Measurements from ENCODE around the gene ARTN.
A peak's percentile ranks its signal among the peaks of the same experiment; 100 is the strongest.

The ARTN gene

DNA sequence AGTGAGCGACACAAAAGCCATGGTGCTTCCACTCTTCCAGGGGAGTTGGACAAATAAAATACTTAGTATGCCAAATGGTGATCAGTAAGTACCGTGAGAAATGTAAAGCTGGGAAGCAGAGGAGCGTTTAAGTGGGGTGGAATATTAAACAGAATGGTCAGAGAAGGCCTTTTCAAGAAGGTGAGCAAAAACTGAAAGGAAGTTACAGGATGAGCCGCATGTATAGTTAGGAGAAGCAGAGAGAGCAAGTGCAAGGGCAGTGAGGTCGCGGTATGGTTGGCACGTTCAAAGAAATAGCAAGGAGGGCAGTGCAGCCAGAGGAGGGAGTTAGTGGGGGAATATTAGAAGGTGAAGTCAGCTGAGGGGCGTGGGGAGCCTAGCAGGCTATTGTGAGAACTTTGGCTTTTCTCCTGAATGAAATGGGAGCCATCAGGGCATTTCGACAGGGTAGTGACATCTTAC is 40.4 kb downstream of the ARTN start:
- DNase-seq: no peak

DNA sequence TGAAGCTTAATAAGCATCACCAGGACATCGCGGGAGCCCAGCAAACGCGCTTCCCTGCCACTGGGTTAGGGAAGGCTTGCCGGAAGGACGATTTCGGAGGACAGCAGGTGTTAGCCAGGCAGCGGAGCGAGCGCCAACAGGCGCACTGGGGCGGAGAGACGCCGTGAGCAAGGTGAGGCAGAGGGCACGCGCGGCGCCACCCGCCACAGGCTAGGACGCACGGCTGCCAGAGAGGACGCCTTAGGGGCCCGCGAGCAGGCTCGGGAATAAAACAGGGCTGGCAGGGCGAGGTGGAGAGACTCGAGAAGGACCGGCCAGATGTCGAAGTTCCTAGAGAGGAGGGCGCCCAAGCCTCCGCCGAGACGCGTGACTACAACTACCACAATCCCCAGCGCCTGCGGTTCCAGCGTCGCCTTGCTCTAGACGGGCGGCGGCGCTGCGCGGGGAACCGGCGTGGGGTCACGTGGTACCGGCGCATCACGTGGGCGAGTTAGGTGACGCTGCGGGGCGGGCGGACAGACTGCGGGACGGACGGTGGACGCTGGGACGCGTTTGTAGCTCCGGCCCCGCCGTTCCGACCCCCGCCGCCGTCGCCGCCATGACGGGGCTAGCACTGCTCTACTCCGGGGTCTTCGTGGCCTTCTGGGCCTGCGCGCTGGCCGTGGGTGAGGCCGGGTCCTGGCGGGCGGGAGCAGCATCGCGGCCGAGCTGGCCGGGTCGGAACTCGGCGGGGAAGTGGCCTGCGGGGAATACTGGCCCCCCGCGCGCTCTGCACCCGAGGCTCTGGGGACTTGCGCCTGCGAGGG is 41.0 kb downstream of the ARTN start, which contains the start of gene ATP6V0B:
Gene ATP6V0B (plus strand): TSS at position 518 of the 806 bp plus-strand sequence. CDS start 81 bp downstream, at position 599.
- peak; percentile 88 for DNase-seq

DNA sequence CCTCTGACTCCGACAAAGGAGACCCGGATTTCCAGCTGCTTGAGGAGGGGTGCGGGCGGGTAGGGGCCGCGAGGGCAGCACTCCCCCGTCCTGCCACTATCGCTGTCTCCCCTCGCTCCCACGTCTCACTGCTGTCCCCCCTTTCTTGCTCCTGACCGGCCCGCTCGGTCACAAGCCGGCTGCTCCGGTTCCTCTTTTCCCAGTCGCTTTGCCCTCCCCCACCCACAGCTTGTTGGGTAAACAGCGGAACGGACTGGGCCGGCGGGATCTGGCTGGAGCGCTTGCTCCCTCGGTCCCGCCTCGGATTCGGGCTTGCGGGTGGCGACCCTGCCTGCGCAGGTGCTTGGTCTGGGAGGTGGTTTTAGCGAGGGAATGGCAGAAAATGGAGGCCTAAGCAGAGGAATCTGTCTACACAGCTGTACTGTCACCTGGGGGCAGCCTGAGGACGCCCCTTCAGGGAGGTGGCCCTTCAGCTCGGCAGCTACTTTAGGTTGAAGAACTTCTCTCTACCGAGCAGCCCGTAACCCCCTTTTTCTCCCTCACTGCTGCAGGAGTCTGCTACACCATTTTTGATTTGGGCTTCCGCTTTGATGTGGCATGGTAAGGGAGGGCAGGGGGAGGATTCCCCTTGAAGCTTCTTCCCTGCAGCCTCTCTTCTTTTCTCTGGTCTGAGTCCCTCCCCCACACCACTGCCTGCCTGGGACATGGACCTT is 41.8 kb downstream of the ARTN start:
- DNase-seq: no peak

DNA sequence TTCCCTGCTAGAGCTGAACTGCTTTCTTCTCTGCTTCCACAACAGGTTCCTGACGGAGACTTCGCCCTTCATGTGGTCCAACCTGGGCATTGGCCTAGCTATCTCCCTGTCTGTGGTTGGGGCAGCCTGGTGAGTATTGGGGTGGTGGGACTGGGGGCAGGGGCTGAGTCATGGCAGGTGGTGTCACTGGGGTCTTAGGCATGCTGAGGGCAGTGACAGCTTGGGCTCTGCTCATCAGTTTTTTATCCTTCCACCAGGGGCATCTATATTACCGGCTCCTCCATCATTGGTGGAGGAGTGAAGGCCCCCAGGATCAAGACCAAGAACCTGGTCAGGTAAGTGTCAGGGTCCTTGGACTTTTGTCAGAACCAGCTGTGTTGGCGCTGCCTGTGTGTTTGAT is 42.4 kb downstream of the ARTN start:
- DNase-seq: no peak

DNA sequence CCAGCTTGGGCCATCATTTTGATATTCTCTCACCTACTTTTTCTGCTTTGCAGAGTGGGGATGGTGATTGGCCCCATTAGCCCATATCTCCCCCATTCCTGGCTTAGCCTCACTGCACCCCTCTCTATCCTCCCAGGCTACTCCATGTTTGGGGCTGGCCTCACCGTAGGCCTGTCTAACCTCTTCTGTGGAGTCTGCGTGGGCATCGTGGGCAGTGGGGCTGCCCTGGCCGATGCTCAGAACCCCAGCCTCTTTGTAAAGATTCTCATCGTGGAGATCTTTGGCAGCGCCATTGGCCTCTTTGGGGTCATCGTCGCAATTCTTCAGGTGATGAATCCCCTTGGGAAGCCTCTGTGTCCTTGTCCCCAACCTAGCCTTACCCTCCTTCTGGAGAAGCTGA is 43.3 kb downstream of the ARTN start:
- no peak for DNase-seq

DNA sequence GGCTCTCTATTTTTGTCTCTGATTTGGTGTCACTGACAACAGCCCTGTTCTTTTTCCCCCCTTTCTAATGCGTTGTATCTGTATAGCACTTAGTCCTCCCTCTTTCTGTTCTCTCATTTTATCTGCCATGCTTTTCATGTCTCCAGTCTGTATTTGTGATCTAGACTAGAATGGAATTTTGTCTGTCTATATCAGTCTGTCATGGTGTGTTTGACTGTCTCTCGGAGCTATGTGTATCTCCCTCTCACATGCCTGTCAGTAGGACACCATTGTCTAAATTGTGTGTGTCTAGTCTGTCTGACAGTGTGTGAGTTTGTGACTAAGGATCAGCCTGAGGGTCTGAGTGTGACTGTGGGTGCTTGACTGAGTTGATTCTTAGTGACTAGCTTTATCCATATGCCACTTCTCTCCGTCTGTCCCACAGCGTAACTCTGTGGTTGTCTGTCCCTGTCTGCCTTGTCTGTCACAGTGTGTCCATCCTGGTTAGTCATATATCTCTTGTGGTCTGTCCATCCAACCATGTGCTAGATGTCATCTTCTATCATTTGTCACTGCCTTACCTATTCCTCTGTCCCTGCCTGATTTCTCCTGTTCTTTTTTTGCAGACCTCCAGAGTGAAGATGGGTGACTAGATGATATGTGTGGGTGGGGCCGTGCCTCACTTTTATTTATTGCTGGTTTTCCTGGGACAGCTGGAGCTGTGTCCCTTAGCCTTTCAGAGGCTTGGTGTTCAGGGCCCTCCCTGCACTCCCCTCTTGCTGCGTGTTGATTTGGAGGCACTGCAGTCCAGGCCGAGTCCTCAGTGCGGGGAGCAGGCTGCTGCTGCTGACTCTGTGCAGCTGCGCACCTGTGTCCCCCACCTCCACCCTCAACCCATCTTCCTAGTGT is 44.0 kb downstream of the ARTN start:
- DNase-seq: no peak

DNA sequence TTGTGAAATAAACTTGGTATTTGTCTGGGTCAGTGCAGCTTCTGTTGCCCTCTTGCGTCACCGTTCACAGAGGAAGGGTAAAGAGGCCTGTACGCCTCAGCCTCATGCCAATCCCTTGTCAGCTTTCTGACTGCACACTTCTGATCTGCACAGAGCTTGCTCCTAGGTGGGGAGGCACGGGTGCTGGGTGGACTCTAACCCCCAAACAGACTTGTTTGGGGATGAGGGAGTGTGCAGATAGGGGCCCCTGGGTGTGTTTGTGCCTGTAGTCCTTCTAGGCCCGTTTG is 44.6 kb downstream of the ARTN start:
- DNase-seq: no peak

DNA sequence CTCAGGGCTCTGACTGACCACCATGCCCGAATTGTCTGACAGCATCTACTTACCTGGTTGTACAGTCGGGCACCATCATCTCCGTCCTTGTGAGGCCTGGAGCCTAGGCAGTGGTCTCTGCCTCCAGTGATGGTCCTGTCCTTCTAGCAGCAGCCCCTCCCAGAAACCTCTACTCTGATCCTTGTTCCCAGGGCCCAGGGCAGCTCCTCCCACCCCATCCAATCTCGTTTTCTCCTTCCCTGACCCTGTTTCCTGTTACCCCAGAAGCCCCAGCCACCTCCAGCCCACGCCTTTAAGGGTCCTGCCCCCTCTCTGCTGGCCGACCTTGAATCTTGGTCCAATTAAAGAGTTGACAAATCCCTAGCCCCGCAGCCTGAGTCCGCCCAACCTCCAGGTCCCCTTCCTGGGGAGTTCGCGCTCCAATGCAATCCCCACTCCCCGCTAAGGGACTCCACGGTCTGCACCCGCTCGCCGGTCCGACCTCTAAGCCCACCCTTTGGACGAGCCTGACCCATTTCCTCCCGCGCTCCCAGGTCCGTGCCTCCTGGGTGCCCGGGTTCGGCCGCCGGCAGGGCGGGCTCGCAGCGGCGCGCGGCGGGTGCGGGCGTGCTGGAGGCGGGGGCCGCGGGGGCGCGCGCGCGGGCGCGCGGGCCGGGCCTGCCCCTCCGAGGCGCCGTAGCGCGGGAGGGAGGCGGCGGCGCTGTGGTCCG is 45.1 kb downstream of the ARTN start, which contains the start of gene B4GALT2:
Gene B4GALT2 (plus strand): TSS at position 660 of the 710 bp plus-strand sequence. CDS start 1,951 bp downstream, outside the sequence.
- DNase-seq: no peak

DNA sequence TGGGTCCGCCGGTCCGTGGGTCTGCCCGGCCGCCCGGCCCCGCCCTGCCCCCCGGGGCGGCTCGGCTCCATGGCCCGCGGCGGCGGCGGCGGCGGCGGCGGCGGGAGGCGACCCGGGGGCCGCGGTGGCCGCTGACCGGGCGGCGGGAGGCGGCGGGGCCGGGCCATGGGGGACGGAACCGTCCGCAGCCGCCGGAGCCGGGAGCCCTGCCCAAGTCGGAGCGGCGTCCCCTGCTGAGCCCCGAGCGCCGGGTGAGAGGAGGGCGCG is 45.6 kb downstream of the ARTN start:
- no peak for DNase-seq

DNA sequence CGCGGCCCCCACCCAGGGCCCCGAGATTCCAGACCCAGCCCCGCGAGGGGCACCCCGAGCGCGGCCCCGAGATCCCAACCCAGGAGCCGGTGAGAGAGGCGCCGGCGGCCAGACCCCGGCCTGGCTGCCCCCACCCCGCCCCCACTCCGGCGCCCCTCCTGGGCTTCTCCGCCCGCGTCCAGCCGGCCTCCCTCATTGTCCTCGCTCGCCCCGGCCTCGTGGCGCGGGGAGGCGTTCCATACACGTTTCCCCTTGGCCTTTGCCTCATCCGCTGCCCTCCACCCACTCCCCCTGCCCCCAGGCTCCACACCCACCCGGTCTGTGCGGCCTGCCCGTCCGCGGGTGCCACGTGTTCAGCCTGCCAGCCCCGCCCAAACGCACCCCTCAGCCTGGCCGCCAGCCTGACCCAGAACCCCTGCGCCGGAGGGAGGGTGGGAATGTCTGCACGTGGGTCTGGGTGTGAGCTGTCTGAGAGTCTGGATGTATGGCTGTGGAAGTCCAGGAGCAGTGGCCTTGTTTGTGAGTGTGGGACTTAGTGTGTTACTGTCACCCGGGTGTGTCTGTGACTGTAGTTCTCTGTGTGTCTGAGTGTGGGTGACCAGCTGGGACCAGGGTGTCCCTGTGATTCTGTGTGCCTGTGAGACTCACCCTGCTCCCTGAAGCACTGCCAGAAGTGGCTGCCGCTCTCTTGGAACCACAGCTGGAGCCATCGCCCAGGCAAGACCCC is 46.1 kb downstream of the ARTN start:
- DNase-seq: peak; percentile 42

DNA sequence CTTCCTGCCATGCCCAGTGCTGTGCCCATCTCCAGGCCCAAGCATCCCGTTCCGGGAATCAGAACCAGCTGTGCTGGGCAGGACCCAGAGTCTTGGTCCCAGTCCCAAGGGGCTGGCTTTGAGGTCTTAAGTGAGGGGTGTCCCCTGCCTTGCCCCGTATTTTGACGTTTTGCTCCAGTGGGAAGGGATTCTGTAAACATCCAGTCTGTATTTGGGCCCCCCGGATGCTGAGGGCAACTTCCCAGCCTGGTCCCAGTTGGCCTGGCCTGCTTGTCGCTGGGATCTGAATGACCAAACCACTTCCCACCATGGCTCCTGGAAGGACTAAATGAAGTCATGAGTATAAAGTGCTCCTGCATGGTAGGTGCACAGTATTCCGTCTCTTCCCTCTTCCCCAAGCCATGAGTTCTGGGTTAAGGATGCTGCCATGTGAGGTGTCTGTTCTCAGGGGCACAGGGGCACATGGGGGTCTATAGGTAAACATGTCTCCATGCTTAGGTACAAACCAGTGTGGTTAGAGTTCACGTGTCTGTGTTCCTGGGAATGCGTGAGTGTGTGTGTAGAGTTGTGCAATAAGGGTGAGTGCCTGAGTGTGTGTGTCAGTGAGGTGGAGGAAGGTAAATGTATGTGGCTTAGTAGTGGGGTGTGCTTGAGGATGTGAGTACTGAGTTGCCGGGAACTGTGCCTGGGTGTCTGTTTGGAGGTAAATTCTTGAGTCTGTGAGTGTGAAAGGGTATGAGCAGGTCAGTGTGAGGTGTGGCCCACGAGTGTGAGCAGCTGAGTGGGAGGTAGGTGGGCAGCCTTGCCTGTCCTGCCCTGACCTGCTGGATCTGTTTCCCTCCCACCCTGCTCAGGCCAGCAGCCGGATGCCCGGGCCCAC is 46.9 kb downstream of the ARTN start:
- no peak for DNase-seq

DNA sequence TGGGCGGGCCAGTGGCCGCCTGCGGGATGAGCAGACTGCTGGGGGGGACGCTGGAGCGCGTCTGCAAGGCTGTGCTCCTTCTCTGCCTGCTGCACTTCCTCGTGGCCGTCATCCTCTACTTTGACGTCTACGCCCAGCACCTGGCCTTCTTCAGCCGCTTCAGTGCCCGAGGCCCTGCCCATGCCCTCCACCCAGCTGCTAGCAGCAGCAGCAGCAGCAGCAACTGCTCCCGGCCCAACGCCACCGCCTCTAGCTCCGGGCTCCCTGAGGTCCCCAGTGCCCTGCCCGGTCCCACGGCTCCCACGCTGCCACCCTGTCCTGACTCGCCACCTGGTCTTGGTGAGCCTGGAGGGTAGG is 47.5 kb downstream of the ARTN start:
- no peak for DNase-seq

DNA sequence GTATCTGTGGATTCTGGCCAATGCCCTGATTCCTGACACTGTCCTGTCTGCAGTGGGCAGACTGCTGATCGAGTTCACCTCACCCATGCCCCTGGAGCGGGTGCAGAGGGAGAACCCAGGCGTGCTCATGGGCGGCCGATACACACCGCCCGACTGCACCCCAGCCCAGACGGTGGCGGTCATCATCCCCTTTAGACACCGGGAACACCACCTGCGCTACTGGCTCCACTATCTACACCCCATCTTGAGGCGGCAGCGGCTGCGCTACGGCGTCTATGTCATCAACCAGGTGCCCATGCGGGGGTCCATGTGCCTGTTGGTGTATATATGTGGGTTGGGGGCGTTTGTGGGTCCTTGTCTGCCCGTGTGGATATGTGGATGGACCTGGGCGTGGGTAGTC is 48.0 kb downstream of the ARTN start:
- DNase-seq: no peak

DNA sequence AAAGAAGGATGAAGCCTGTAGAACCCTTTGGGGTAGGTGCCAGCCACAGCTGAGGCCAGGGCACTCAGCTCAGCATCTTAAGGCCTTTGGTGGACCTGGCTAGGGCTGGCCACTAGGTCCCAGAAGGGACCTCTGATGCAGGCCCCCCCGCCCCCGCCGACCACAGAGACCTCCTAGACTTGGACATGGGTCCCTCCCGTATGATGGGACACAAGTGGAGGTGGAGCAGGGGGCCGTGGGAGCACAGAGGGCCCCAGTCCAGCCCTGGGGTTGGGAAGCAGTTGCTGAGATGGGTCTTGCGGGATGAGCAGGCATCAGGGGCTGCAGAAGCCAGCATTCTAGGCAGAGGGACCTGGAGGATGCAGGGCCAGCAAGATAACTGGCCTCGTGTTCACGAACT is 48.6 kb downstream of the ARTN start:
- no peak for DNase-seq

DNA sequence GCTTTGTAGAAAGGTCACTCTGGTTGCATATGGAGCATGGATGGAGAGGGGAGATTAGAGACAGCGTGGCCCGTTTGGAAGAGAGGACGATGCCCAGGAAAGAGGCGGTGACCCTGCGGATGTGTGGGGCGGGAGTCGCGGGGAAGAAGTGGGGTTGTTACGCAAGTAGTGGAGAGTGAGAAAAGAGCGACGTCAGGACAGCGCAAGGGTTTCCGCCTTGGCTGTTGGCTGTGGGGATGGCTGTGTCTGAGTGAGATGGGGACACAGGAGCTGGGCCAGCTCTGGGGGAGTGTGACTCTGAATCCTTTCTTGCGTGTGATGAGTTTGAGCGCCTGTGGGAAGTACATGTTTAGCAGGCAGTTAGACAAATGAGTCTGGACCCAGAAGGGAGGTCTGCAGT is 49.2 kb downstream of the ARTN start:
- DNase-seq: no peak

DNA sequence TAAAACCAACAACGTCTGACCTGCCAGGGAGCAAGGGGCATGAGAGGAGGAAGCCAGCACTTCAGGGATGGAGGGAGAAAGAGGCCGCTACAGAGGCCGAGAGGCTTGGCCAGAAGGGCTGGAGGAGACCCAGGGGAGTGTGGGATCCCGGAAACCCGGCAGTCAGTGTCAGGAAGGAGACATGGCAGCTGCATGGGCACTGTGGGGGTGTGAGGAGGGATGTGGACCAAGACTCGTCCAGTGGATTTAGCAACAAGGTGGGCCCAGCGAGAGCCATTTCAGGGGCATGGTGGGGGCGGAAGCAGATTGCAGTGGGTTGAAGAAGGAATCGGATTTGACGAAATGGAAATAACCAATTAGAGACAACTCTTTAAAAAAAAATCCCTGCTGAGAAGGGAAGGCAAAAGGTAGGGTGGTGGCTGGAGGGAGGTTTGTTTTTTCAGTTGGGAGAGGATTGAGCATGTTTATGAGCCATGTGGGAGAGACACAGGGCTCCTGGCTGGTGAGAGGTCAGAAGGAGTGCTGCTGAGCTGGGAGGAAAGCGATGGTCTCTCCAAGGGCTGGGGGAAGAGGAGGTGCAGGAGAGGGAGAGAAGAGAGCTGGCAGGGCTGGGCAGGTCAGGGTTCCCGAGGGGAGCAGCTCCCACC is 49.8 kb downstream of the ARTN start:
- no peak for DNase-seq

DNA sequence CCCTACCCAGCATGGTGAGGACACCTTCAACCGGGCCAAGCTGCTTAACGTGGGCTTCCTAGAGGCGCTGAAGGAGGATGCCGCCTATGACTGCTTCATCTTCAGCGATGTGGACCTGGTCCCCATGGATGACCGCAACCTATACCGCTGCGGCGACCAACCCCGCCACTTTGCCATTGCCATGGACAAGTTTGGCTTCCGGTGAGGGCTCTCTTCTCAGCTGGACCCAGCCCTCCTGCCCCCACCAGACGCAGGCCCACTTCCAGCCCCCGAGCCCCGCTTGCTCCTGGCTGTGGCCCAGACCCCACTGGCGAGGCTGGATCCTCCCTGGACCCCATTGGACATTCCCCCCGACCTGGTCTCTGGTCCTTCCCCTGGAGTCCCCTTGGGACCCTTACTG is 51.3 kb downstream of the ARTN start:
- DNase-seq: no peak

DNA sequence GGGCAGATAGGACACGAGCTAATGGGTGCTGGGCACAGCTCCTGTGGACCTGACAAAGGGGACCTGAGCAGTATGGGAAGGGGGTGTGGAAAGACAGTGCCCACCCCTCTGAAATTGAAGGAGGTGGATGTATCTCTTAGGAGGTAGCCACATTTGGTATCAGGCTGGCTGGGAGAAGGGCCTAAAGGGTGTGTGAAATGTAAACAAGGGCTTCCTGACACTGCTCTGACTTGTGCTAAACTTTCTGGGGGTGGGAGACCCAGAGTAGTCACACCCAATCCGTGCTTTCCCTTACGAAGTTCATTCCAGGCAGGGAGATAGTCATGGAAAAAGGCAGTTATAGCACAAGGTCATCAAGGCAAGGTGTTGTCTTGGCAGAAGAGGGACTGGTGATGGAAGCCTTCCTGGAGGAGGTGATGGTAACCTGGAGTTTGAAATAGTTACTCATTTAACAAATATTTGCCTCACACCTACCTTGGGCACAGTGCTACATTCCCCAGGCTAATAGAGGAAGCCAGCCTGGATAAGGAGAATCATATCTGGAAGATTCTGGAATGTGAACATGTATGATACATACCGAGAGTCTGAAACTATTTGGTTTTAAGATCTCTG is 52.5 kb downstream of the ARTN start:
- DNase-seq: no peak

DNA sequence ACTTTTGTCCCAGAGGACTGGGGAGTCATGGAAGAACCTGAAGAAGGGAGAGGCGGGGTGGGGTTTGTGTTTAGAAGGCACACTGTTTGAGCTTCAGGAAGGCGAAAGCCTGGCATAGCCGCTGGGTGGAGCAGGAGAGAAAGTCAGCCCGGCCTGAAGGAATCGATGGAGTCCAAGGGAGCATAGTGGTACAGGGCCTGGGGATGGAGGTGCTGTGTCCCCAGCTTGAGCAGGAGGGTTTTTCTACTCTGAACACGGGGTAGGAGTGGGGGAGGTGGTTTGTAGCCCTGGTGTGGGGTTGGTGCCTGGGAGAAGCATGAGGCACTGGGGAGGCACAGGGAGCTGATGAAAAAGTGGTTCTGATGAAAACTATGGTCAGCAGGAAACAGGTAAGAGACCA is 53.1 kb downstream of the ARTN start:
- DNase-seq: no peak
